SU-DHL-6 (cell line): ENCODE data around the gene FAM20C.

Source experiments
- H2AFZ ChIP-seq: fragments of 200-600 bp; sonication (generic); 2 replicates; pipeline ENCODE4 v1.6.1; 2014; ENCODE audit warnings: low read depth, mild to moderate bottlenecking, moderate library complexity, mixed read lengths, antibody characterized with exemption, low read length; ENCODE audit not compliant: severe bottlenecking
- H3F3A ChIP-seq: fragments of 200-600 bp; shearing (Covaris generic); 2 replicates; pipeline ENCODE4 v1.6.0; 2016; ENCODE audit warnings: antibody characterized with exemption, mild to moderate bottlenecking; ENCODE audit not compliant: insufficient read depth
- H3K27ac ChIP-seq: fragments of 200-600 bp; sonication (generic); 2 replicates; pipeline ENCODE4 v1.5.1; 2016; ENCODE audit warnings: low read depth, mild to moderate bottlenecking, low read length, moderate library complexity, mixed read lengths
- H3K27me3 ChIP-seq: fragments of 200-600 bp; sonication (generic), shearing (Covaris generic); 2 replicates; pipeline ENCODE4 v1.6.0; 2014; ENCODE audit warnings: mild to moderate bottlenecking, low read length
- H3K36me3 ChIP-seq: fragments of 200-600 bp; sonication (generic); 2 replicates; pipeline ENCODE4 v1.6.1; 2014; ENCODE audit warnings: mild to moderate bottlenecking, low read length, mixed read lengths
- H3K4me2 ChIP-seq: fragments of 300-600, 200-600 bp; shearing (Covaris generic), sonication (generic); 2 replicates; pipeline ENCODE4 v1.6.0; 2014; ENCODE audit warnings: low read length, low read depth, mild to moderate bottlenecking; ENCODE audit not compliant: poor library complexity, severe bottlenecking
- H3K4me3 ChIP-seq: fragments of 200-600 bp; sonication (generic); 2 replicates; pipeline ENCODE4 v1.5.1; 2014; ENCODE audit warnings: antibody characterized with exemption, low read length, mild to moderate bottlenecking, mixed read lengths; ENCODE audit not compliant: insufficient read depth, poor library complexity, severe bottlenecking
- H3K79me2 ChIP-seq: fragments of 200-600 bp; sonication (generic); 2 replicates; pipeline ENCODE4 v1.6.1; 2014; ENCODE audit warnings: mild to moderate bottlenecking, low read length, moderate library complexity; ENCODE audit not compliant: insufficient read depth
- H3K9ac ChIP-seq: fragments of 200-600 bp; sonication (generic); 2 replicates; pipeline ENCODE4 v1.7.0; 2014; ENCODE audit warnings: mild to moderate bottlenecking, low read length
- H3K9me2 ChIP-seq: fragments of 200-600 bp; sonication (generic); replicated peaks from 2 replicates; pipeline ENCODE4 v1.6.1; 2014; ENCODE audit warnings: low read length; ENCODE audit not compliant: insufficient read depth
- H3K9me3 ChIP-seq: fragments of 200-600 bp; sonication (generic); 2 replicates; pipeline ENCODE4 v1.6.1; 2014; ENCODE audit warnings: low read length, mixed read lengths; ENCODE audit not compliant: insufficient read depth
- H4K20me1 ChIP-seq: fragments of 200-600 bp; sonication (generic); 2 replicates; pipeline ENCODE4 v1.6.1; 2014; ENCODE audit warnings: low read depth, mild to moderate bottlenecking, antibody characterized with exemption, low read length, moderate library complexity, mixed read lengths
- EZH2phosphoT487 ChIP-seq: fragments of 200-600 bp; sonication (generic), shearing (Covaris generic); conservative IDR thresholded peaks from 2 replicates; pipeline ENCODE4 v1.6.1; 2018; ENCODE audit warnings: mild to moderate bottlenecking, antibody characterized with exemption, low read length, moderate library complexity, mixed read lengths
- TF ChIP-seq, protein P1 (sequence below): fragments of 200-600 bp; sonication (generic); IDR thresholded peaks from one replicate; pipeline ENCODE4 v1.5.1; 2017; ENCODE audit warnings: antibody characterized with exemption, mild to moderate bottlenecking, low read length, moderate library complexity; ENCODE audit not compliant: insufficient read depth, poor library complexity, severe bottlenecking

FAM20C gene

DNA sequence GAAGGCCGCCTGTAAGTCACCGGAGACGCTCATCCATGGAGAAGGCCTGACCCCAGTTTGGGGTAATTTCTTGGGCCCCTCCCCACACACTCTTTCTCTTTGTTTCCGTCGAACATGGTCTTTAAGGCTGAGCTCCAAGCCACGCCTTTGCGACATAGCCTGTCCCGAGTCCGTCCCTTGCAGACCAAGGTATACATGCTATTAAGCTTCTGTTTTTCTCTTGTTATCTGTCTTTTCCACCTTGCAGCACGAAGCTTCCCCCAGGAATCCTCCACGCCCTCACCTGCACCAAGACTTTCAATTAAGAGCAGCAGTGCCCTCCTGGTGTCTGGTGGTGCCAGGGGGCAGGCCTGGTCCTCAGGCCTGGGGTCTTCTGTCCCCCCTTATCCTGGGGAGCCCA is 4.2 kb upstream of the FAM20C start:
- H4K20me1 ChIP-seq = no peaks in the 10 kb centered on the region
- H3K79me2 ChIP-seq = no peaks in the 10 kb centered on the region
- no peak overlapping the region for H3K9ac ChIP-seq
- TF ChIP-seq, protein P1, sequence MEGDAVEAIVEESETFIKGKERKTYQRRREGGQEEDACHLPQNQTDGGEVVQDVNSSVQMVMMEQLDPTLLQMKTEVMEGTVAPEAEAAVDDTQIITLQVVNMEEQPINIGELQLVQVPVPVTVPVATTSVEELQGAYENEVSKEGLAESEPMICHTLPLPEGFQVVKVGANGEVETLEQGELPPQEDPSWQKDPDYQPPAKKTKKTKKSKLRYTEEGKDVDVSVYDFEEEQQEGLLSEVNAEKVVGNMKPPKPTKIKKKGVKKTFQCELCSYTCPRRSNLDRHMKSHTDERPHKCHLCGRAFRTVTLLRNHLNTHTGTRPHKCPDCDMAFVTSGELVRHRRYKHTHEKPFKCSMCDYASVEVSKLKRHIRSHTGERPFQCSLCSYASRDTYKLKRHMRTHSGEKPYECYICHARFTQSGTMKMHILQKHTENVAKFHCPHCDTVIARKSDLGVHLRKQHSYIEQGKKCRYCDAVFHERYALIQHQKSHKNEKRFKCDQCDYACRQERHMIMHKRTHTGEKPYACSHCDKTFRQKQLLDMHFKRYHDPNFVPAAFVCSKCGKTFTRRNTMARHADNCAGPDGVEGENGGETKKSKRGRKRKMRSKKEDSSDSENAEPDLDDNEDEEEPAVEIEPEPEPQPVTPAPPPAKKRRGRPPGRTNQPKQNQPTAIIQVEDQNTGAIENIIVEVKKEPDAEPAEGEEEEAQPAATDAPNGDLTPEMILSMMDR = no peak
- no peak for TF ChIP-seq EZH2phosphoT487
- H3K27ac ChIP-seq = no peak overlapping the region
- H3K4me3 ChIP-seq = no peak overlapping the region
- no peaks in the 10 kb centered on the region for H3K36me3 ChIP-seq
- no peaks in the 10 kb centered on the region for H3K9me3 ChIP-seq
- H3K27me3 ChIP-seq = no peaks in the 10 kb centered on the region
- H3K9me2 ChIP-seq = no peaks in the 10 kb centered on the region
- H3F3A ChIP-seq = no peaks in the 10 kb centered on the region
- H3K4me2 ChIP-seq = no peak overlapping the region
- H2AFZ ChIP-seq = no peak overlapping the region

DNA sequence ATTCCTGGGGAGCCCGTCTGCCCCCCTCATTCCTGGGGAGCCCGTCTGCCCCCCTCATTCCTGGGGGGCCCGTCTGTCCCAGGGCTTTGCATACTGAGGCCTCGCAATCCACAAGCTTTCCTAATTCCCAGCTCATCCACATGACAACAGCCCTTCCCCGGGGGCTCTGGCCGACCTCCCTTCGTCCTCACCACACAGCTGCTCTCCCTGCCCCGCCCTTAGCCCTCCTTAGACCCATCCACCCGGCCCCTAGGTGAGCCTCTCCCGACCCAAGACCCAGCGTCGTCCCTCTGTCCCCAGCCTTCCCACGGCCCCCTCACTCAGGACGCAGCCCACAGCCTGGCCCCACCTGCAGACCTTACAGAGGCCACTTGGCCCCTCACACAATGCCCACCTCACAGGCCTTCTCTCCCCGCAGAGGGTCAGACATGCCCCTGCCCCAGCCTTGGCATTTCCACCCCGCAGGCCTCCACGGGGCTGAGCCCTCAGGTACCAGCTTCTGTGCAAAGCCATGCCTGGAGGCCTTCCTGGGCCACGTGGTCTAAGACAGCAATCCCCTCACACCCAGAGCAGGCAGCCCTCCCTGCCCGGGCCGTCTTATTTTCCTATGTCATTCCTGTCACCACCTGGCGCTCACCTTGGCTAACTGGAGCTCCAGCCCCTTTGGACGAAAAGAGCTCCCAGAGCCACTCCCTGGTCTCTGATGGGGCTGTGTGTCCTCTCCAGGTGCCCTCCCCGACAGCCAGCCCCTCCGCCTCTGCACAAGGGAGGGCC is 3.5 kb upstream of the FAM20C start:
- H3K36me3 ChIP-seq = no peaks in the 10 kb centered on the region
- no peaks in the 10 kb centered on the region for H3K9me2 ChIP-seq
- H4K20me1 ChIP-seq = no peaks in the 10 kb centered on the region
- no peak for TF ChIP-seq EZH2phosphoT487
- TF ChIP-seq, protein P1 = no peak
- no peak overlapping the region for H3K4me3 ChIP-seq
- no peaks in the 10 kb centered on the region for H3K79me2 ChIP-seq
- H3K27ac ChIP-seq = no peak overlapping the region
- no peak overlapping the region for H2AFZ ChIP-seq
- no peaks in the 10 kb centered on the region for H3K27me3 ChIP-seq
- H3K4me2 ChIP-seq = no peak overlapping the region
- no peaks in the 10 kb centered on the region for H3F3A ChIP-seq
- H3K9me3 ChIP-seq = no peaks in the 10 kb centered on the region
- no peak overlapping the region for H3K9ac ChIP-seq

DNA sequence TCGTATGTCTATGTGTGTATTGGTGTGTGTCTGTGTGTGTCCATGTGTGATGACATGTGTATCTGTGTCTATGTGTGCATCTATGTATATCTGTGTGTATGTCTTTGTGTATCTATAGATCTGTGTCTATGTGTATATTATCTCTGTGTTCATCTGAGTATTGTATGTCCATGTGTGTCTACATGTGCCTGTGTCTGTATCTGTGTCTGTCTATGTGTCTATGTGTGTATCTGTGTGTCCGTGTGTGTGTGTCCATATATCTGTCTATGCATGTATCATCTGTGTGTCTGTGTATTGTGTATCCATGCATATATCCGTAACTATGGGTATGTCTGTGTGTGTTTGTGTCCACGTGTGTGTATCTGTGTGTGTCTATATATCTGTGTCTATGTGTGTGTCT is 2.7 kb upstream of the FAM20C start:
- Histone ChIP-seq H3F3A (no peaks in the 10 kb centered on the region), H3K4me2 (no peak overlapping the region), H3K27ac (no peak overlapping the region), H2AFZ (no peak overlapping the region), H3K79me2 (no peaks in the 10 kb centered on the region), H3K9me2 (no peaks in the 10 kb centered on the region), H3K9ac (no peak overlapping the region), H3K9me3 (no peaks in the 10 kb centered on the region), H3K4me3 (no peak overlapping the region), H3K27me3 (no peaks in the 10 kb centered on the region), H3K36me3 (no peaks in the 10 kb centered on the region), H4K20me1 (no peaks in the 10 kb centered on the region)
- TF ChIP-seq EZH2phosphoT487 = no peak

DNA sequence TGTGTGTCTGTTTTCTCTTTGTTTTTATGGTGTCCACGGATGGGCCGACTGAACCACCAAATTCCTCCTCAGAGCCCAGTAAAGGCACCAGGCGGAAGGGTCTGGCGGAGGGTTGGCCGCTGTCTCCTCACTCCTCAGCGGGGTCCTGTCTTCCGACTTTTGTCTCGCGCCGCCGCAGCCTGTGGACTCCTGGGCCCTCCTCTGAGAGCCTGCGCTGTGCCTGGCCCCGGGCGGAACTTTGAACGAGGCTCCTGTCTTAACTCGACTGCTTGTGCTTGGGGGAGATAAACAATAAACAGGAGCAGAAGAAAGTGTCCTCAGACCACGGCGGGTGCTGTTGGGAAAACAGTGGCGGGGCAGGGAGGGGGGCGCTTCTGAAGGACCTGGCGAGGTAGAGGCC is 2.2 kb upstream of the FAM20C start:
- no peak for TF ChIP-seq EZH2phosphoT487
- TF ChIP-seq, protein P1 = no peak
- no peaks in the 10 kb centered on the region for H3K9me3 ChIP-seq
- no peak overlapping the region for H3K9ac ChIP-seq
- no peak overlapping the region for H3K4me3 ChIP-seq
- H3F3A ChIP-seq = no peaks in the 10 kb centered on the region
- no peak overlapping the region for H3K4me2 ChIP-seq
- no peaks in the 10 kb centered on the region for H3K9me2 ChIP-seq
- no peaks in the 10 kb centered on the region for H3K36me3 ChIP-seq
- no peaks in the 10 kb centered on the region for H4K20me1 ChIP-seq
- no peak overlapping the region for H2AFZ ChIP-seq
- H3K79me2 ChIP-seq = no peaks in the 10 kb centered on the region
- no peaks in the 10 kb centered on the region for H3K27me3 ChIP-seq
- H3K27ac ChIP-seq = no peak overlapping the region
